HCT116 (cell line): ENCODE data around the gene MSRB2. TPM values are rescaled to one million over a fixed set of nuclear protein-coding genes. Genes with fewer than 3 reads are reported as not detected.

Experiments
- ATAC-seq: fragments of 200-7000 bp; cut with Tn5 transposase; 2 replicates; pipeline ENCODE4 v1.9.1; 2020; ENCODE audit warnings: mild to moderate bottlenecking, moderate library complexity
- BruUV-seq: library from RNA; stranded (reverse); fragments of 400-500 nt; replicated peaks from 2 replicates; lab custom pipeline; 2021; lab: Mats Ljungman, UMichigan
- CTCF ChIA-PET: fragments of 300-600 bp; sonication (Branson Sonifier 250); formaldehyde crosslinking; loops from one replicate; lab custom pipeline; 2021; ENCODE audit warnings: antibody characterized with exemption; lab: Charles Lee
- POLR2A ChIA-PET: fragments of 300-600, 350-600 bp; sonication (Branson Sonifier 250); formaldehyde crosslinking; loops from one replicate; lab custom pipeline; 2021; ENCODE audit warnings: antibody characterized with exemption; lab: Charles Lee
- RAD21 ChIA-PET, 2 experiments: fragments of 300-600 bp; sonication (Branson Sonifier 250); formaldehyde crosslinking; loops; one replicate each; lab custom pipeline; 2023; ENCODE audit warnings: low total read pairs in 2 of 2; ENCODE audit not compliant: uncharacterized antibody in 2 of 2, unreplicated experiment in 2 of 2, low non-redundant PET in 1 of 2; lab: Charles Lee
- DNase-seq: peaks from one replicate; pipeline ENCODE4 v3.0.0-alpha.2; 2010; ENCODE audit warnings: low read depth, low spot score
- H2AFZ ChIP-seq: fragments of 200-600 bp; shearing (Covaris generic), sonication (generic); 2 replicates; pipeline ENCODE4 v1.6.1; 2017; ENCODE audit warnings: low read depth, mixed run types, mixed read lengths, antibody characterized with exemption, low read length; ENCODE audit not compliant: poor library complexity, severe bottlenecking
- H3K27ac ChIP-seq: 2 replicates; pipeline ENCODE4 v1.5.1; 2012; ENCODE audit warnings: low read depth, low read length
- H3K27me3 ChIP-seq: fragments of 200-600 bp; sonication (generic); 2 replicates; pipeline ENCODE4 v1.6.1; 2016; ENCODE audit warnings: mixed run types, low read length, mixed read lengths; ENCODE audit not compliant: insufficient read depth
- H3K36me3 ChIP-seq, 2 experiments: fragments of 200-500 bp in 1 of 2; fragments of 200-600 bp in 1 of 2; sonication (Bioruptor generic) in 1 of 2; sonication (generic) in 1 of 2; 2 replicates each; pipeline versions ENCODE4 v1.5.1 to v1.6.1; 2014 to 2016; ENCODE audit warnings: low read length in 2 of 2, inconsistent platforms in 1 of 2, mixed read lengths in 1 of 2, mixed run types in 1 of 2; ENCODE audit not compliant: insufficient read depth in 2 of 2, control insufficient read depth in 1 of 2
- H3K4me1 ChIP-seq, 2 experiments: fragments of 200-600 bp in 1 of 2; sonication (generic) in 1 of 2; 2 replicates each; pipeline versions ENCODE4 v1.5.1 to v1.6.1; 2012 to 2017; ENCODE audit warnings: low read length in 2 of 2, inconsistent platforms in 1 of 2, mild to moderate bottlenecking in 1 of 2, mixed read lengths in 1 of 2, mixed run types in 1 of 2, moderate library complexity in 1 of 2; ENCODE audit not compliant: insufficient read depth in 2 of 2, control insufficient read depth in 1 of 2
- H3K4me2 ChIP-seq: fragments of 200-600 bp; sonication (generic); 2 replicates; pipeline ENCODE4 v1.6.1; 2017; ENCODE audit warnings: mixed run types, low read length, mixed read lengths
- H3K4me3 ChIP-seq, 2 experiments: fragments of 200-600 bp in 1 of 2; sonication (generic) in 1 of 2; replicated peaks in 1 of 2; 2 replicates each; pipeline ENCODE4 v1.5.1; 2011 to 2016; ENCODE audit warnings: low read length in 2 of 2, control low read depth in 1 of 2, low read depth in 1 of 2, mild to moderate bottlenecking in 1 of 2, mixed read lengths in 1 of 2, mixed run types in 1 of 2
- H3K79me2 ChIP-seq: fragments of 200-600 bp; sonication (generic); 2 replicates; pipeline ENCODE4 v1.6.1; 2017; ENCODE audit warnings: mild to moderate bottlenecking, mixed run types, low read length, moderate library complexity, mixed read lengths; ENCODE audit not compliant: insufficient read depth
- H3K9ac ChIP-seq: fragments of 200-600 bp; sonication (generic); 2 replicates; pipeline ENCODE4 v1.6.1; 2016; ENCODE audit warnings: low read length, mixed read lengths
- H3K9me2 ChIP-seq: fragments of 200-600 bp; sonication (generic), shearing (Covaris generic); 2 replicates; pipeline ENCODE4 v1.6.1; 2017; ENCODE audit warnings: mixed run types, mild to moderate bottlenecking, moderate library complexity; ENCODE audit not compliant: insufficient read depth
- H3K9me3 ChIP-seq, 2 experiments: fragments of 200-500 bp in 1 of 2; fragments of 200-600 bp in 1 of 2; sonication (Bioruptor generic) in 1 of 2; sonication (generic) in 1 of 2; 2 replicates each; pipeline ENCODE4 v1.6.1; 2014 to 2017; ENCODE audit warnings: low read length in 2 of 2, mixed read lengths in 2 of 2, inconsistent platforms in 1 of 2, low read depth in 1 of 2, mild to moderate bottlenecking in 1 of 2, mixed run types in 1 of 2, moderate library complexity in 1 of 2; ENCODE audit not compliant: control insufficient read depth in 1 of 2, insufficient read depth in 1 of 2
- H4K20me1 ChIP-seq: fragments of 200-600 bp; sonication (generic), shearing (Covaris generic); 2 replicates; pipeline ENCODE4 v1.6.1; 2017; ENCODE audit warnings: mixed run types, mild to moderate bottlenecking, moderate library complexity; ENCODE audit not compliant: insufficient read depth
- EGR1 ChIP-seq: IDR thresholded peaks from 2 replicates; pipeline ENCODE4 v1.6.1; 2012; ENCODE audit warnings: low read depth
- ELF1 ChIP-seq: IDR thresholded peaks from 2 replicates; pipeline ENCODE4 v1.6.1; 2012; ENCODE audit warnings: low read depth, borderline replicate concordance
- EZH2 ChIP-seq: fragments of 200-600 bp; sonication (generic); IDR thresholded peaks from 2 replicates; pipeline ENCODE4 v1.6.1; 2017; ENCODE audit warnings: antibody characterized with exemption, mixed run types
- EZH2phosphoT487 ChIP-seq: fragments of 200-600 bp; IDR thresholded peaks from 2 replicates; pipeline ENCODE4 v1.6.1; 2018; ENCODE audit warnings: antibody characterized with exemption, borderline replicate concordance
- FOSL1 ChIP-seq: IDR thresholded peaks from 2 replicates; pipeline ENCODE4 v1.6.1; 2012; ENCODE audit warnings: low read depth
- JUND ChIP-seq: IDR thresholded peaks from 2 replicates; pipeline ENCODE4 v1.6.1; 2012
- POLR2AphosphoS5 ChIP-seq: IDR thresholded peaks from 2 replicates; pipeline ENCODE4 v1.6.1; 2011; ENCODE audit warnings: mild to moderate bottlenecking, low read depth, low read length, moderate library complexity
- RAD21 ChIP-seq: IDR thresholded peaks from 2 replicates; pipeline ENCODE4 v1.6.1; 2012; ENCODE audit warnings: low read depth, mild to moderate bottlenecking
- REST ChIP-seq: IDR thresholded peaks from 2 replicates; pipeline ENCODE4 v1.6.1; 2012; ENCODE audit warnings: low read depth
- SIN3A ChIP-seq: IDR thresholded peaks from 2 replicates; pipeline ENCODE4 v1.6.1; 2012; ENCODE audit warnings: low read depth
- SP1 ChIP-seq: IDR thresholded peaks from 2 replicates; pipeline ENCODE4 v1.6.1; 2012; ENCODE audit warnings: low read depth
- SRF ChIP-seq: IDR thresholded peaks from 2 replicates; pipeline ENCODE4 v1.6.1; 2012; ENCODE audit warnings: low read depth
- TCF7L2 ChIP-seq: IDR thresholded peaks from 2 replicates; pipeline ENCODE4 v1.7.0; 2011; ENCODE audit warnings: borderline replicate concordance, inconsistent platforms; ENCODE audit not compliant: insufficient read depth, insufficient read length; ENCODE audit errors: extremely low read depth
- YY1 ChIP-seq: IDR thresholded peaks from 2 replicates; pipeline ENCODE4 v1.6.1; 2011; ENCODE audit warnings: low read length, low read depth, moderate library complexity, mild to moderate bottlenecking; ENCODE audit not compliant: insufficient replicate concordance; ENCODE audit errors: extremely low read depth
- ZFX ChIP-seq: fragments of 450-650 bp; IDR thresholded peaks from 2 replicates; pipeline ENCODE4 v1.6.1; 2017
- ZNF274 ChIP-seq: fragments of 200-500 bp; sonication (Bioruptor generic); IDR thresholded peaks from 2 replicates; pipeline ENCODE4 v1.6.1; 2014; ENCODE audit warnings: mild to moderate bottlenecking, low read depth, low read length, inconsistent platforms
- intact Hi-C: fragments of 100-400 bp; cut with micrococcal nuclease; formaldehyde crosslinking; loops from 2 replicates; pipeline ENCODE4 v1.10.0; 2022
- total RNA-seq: library from RNA; stranded (reverse); gene quantifications from one replicate; pipeline ENCODE4 v1.2.1, GENCODE V29; 2021; ENCODE audit not compliant: unreplicated experiment
- TF ChIP-seq, protein P1 (sequence below): IDR thresholded peaks from 2 replicates; pipeline ENCODE4 v1.6.1; 2012
- TF ChIP-seq, protein P2 (sequence below): IDR thresholded peaks from 2 replicates; pipeline ENCODE4 v1.6.1; 2011; ENCODE audit warnings: mild to moderate bottlenecking, low read length, moderate library complexity; ENCODE audit not compliant: insufficient replicate concordance; ENCODE audit errors: extremely low read depth
- TF ChIP-seq, protein P3 (sequence below): IDR thresholded peaks from 2 replicates; pipeline ENCODE4 v1.6.1; 2012

Gene MSRB2
- total RNA-seq, 1 experiment from 2014 or later: 13.6 TPM

DNA sequence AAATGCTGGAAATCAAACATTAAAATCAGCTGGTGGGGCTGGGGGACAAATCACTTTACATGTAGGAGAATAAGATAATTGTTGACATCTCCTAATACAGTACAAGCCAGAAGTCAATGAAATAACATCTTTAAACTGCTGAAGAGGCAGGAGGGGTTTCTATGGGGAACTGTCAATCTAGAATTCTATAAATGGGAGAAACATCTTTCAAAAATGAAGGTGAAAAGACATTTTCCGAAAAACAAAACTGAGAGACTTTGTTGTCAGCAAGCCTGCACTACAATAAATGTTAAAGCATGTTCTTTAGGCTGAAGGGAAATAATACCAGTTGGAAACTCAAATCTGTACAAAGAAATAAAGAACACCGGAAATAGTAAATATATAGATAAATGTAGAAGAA, 17.3 kb upstream of the MSRB2 start:
- no peak for ATAC-seq
- DNase-seq: no peak
- POLR2A ChIA-PET: no interaction called here
- H2AFZ ChIP-seq: no peak overlapping the region
- intact Hi-C loops: no loop called here
- no peaks in the 10 kb centered on the region for H3K4me1 ChIP-seq
- H3K4me3 ChIP-seq: no peak overlapping the region
- H3K4me2 ChIP-seq: no peak overlapping the region
- RAD21 ChIA-PET: no interaction called here
- no peak overlapping the region for H3K27ac ChIP-seq
- no peaks in the 10 kb centered on the region for H3K9me3 ChIP-seq
- no peaks in the 10 kb centered on the region for H4K20me1 ChIP-seq
- H3K9me2 ChIP-seq: no peaks in the 10 kb centered on the region
- TF ChIP-seq SP1 (no peak), FOSL1 (no peak), RAD21 (no peak), EZH2phosphoT487 (no peak), ZNF274 (no peak), ZFX (no peak), TCF7L2 (no peak), EGR1 (no peak), YY1 (no peak), SIN3A (no peak), REST (no peak), POLR2AphosphoS5 (no peak), SRF (no peak), JUND (no peak), ELF1 (no peak), EZH2 (no peak)
- TF ChIP-seq, protein P1, sequence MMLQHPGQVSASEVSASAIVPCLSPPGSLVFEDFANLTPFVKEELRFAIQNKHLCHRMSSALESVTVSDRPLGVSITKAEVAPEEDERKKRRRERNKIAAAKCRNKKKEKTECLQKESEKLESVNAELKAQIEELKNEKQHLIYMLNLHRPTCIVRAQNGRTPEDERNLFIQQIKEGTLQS: no peak
- TF ChIP-seq, protein P2, sequence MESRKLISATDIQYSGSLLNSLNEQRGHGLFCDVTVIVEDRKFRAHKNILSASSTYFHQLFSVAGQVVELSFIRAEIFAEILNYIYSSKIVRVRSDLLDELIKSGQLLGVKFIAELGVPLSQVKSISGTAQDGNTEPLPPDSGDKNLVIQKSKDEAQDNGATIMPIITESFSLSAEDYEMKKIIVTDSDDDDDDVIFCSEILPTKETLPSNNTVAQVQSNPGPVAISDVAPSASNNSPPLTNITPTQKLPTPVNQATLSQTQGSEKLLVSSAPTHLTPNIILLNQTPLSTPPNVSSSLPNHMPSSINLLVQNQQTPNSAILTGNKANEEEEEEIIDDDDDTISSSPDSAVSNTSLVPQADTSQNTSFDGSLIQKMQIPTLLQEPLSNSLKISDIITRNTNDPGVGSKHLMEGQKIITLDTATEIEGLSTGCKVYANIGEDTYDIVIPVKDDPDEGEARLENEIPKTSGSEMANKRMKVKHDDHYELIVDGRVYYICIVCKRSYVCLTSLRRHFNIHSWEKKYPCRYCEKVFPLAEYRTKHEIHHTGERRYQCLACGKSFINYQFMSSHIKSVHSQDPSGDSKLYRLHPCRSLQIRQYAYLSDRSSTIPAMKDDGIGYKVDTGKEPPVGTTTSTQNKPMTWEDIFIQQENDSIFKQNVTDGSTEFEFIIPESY: no peak
- TF ChIP-seq, protein P3, sequence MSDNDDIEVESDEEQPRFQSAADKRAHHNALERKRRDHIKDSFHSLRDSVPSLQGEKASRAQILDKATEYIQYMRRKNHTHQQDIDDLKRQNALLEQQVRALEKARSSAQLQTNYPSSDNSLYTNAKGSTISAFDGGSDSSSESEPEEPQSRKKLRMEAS: no peak
- no peaks in the 10 kb centered on the region for H3K79me2 ChIP-seq
- CTCF ChIA-PET: no interaction called here
- no peaks in the 10 kb centered on the region for H3K36me3 ChIP-seq
- no peak overlapping the region for H3K9ac ChIP-seq
- no TSS peak for BruUV-seq
- no peaks in the 10 kb centered on the region for H3K27me3 ChIP-seq
